Measurements from ENCODE around the gene SRP72.

Gene SRP72

DNA sequence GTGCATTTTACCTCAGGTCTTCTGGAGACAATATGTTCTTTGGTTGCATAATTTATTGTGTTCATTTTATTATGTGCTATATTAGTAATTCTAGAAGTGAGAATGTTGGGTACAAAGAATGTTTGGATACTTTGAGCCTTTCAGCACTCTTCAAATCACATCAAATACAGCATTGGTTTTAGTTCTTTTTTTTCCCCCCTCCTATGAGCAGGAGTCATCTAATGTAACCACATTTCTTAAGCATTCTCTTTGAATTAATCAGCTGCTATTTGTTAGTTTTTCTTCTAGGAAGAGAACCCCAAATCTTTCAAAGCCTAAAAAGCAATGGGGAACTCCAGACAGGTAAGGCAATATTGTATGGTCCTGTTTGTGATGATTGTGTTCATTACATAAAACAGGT is 84.9 kb downstream of the SRP72 start:
- DNase-seq: no peak
